ENCODE results near the gene FLCN.

DNA sequence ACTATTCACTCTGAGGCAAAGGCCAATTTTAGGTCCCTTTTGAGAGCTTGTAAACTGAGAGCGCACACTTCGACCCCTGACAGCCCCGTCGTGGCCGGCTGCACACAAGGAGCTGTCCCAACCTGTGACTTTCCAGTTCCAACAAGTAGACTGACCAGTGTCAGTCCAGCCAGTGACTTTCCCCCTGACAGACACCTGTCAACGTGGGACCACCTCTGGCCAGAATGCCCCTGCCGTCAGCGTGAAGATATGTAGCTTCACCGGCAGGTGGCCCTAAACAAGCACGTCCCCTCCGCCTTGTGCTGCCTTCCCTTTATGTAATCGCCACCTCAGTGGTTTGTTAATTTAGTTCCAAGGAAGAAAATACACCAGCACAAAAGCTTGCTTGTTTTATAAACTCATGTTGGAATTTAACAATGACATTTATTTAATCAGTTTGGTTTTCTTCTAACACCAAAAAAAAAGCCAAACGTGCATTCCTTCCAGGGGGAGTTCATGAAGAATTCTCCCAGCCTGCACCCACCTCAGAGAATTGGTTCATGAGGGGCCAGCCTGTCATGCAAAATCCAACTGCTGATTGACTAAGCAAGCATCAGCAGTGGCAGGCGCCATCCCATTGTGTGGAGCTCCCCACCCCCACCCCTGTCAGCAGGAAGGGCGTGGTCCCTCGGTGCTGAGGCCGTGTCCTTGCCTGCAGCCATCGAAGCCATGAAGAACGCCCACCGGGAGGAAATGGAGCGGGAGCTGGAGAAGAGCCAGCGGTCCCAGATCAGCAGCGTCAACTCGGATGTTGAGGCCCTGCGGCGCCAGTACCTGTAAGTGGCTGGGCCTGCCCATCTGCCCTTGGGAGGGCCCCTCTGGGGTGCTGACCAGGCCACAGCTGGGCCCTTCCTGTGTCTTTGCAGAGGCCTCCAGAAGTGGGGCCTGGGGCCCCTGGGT is 64.7 kb downstream of the FLCN start:
- no peak for TF ChIP-seq GATA2 (IDR thresholded peaks at IDR 0.05; ENCODE audit: low read depth, low read length)
- TF ChIP-seq GATA3 (IDR thresholded peaks at IDR 0.05; ENCODE audit: low read depth, low read length) = no peak
